M059J (cell line): ENCODE results near the gene MYO5B. TPM values are rescaled to one million over a fixed set of nuclear protein-coding genes. Genes with fewer than 3 reads are reported as not detected.

Experiments used
- DNase-seq: peaks from one replicate; pipeline ENCODE4 v3.0.0-alpha.2; 2012; ENCODE audit warnings: low read depth
- total RNA-seq: library from RNA; depleted of rRNA; stranded (reverse); fragments of >200 nt; shearing (Covaris generic); gene quantifications from 2 replicates; pipeline ENCODE4 v1.2.3, GENCODE V29; 2014

Gene MYO5B
- total RNA-seq, 1 experiment from 2014 or later = 4.1 TPM

DNA sequence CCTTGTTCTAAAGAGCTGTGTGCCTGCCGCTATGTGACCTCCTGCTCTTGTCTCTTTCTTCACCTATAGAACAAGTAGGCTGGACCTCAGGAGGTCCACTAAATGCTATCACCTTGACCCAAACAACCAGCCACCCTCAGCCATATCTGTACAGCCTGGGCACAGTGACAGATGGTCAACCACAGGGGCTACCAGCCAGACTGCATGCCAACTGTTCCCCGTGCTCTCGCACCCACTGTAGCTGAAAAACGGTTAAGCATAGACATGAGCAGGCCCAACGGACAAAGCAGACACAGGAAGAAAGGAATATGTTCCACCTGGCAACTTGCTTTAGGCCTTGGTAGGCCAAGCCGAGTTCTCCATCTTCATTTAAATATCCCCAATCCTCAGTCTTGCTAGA is 338.5 kb downstream of the MYO5B start:
- no peak for DNase-seq

DNA sequence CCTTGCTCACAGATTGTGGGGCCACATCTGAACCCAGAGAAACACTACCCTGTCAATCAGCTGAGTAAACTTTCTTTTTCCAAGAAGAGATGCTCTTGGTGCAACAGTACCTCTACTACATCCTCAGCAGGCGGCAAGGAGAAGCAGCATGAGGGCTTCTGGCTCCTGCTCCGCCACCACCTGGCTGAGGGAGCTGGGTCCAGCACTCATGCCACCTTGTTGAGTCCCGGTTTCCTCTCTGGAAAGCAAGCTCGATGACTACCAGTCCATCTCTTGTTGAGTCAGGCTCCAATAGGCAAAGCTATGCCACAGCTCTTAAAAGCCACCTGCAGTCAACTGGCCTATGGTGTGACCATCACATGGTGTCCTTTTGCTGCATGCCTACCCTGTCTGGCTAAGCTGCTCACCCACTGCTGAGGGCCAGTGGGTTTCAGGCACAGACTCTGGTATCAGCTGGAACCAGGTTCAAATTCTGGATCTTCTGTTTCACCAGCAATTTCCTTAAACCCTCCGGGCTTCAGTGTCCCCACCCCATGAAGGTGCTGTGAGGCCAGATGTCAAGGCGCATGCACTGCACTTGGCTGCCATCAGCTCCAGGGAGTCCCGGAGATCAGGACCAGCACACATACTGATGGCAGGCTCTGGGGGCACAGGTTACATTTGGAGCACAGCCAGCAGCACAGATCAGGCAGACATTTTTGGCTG is 339.1 kb downstream of the MYO5B start:
- no peak for DNase-seq

DNA sequence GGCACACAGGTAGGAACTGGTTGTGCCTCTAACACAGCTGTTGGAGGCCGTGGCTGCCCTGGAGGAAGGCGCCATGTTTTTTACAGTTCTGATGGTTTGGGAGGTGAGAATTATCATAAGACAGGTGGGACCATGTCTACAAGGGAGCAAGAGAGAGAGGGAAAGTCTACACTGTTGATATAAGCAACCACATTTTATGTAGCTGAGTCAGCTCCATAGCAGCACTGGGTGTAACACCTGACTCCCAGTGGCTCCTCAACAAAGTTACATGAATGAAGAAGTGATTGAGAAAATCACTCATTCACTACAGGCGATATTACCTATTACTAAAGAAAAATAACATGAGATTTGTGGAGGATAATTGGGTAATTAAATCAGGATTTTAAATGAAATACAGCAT is 340.3 kb downstream of the MYO5B start:
- DNase-seq = peak; percentile 30

DNA sequence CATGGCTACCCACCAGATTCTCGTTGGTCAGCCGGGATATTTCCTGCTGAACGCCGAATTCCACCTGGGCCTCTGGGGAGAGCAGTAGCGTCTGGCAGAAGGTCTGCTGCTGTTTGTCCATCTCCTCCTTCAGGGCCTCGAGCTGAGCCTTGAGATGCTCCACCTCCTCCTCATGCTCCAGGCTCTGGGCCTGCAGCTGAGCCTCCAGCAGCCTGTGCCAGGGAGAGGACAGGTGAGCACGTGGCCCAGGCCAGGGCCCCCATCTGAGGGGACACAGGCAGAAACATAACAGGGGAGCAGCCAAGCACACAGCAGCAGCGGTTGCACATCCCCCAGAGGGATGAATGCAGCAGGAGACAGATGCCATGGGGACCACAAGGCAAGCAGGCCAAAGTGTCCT is 341.5 kb downstream of the MYO5B start:
- DNase-seq = no peak

DNA sequence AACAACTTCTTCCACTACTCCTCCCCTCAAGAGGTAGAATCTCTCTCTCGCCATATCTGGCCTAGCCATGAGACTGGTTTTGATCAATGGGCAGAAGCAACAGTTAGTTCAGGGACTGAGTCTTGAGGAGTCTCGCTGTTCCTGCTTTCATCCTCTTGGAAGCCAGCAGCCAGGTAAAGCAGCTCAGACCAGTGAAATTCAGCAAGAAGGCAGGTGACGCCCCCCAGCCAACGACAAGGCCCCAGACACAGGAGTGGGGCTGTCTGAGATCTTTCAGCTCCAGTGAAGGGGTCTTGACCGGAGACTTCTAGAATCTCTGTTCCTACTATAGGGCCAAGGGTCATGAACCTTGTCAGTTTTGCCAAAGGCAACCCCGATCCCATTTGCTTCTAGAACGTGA is 341.9 kb downstream of the MYO5B start:
- DNase-seq = no peak

DNA sequence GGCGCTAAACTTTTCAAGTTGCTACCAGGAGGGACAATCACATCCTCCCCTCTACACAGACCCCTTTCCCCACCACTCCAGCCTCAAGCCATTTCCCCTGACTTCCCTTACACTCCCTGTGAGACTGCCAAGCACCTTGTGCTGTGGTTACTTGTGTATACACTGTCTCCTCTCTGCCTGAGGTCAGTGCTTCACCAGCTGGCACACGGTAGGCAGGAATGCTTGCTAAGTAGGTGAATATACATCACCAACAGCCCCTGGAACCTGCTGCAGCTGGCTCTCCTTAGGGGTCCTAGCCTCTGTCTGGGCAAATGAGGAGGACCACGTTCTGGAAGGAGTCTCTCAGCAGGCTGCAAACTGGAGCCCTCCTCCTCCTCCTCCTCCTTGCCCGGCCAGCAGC is 343.3 kb downstream of the MYO5B start:
- peak; percentile 51 for DNase-seq

DNA sequence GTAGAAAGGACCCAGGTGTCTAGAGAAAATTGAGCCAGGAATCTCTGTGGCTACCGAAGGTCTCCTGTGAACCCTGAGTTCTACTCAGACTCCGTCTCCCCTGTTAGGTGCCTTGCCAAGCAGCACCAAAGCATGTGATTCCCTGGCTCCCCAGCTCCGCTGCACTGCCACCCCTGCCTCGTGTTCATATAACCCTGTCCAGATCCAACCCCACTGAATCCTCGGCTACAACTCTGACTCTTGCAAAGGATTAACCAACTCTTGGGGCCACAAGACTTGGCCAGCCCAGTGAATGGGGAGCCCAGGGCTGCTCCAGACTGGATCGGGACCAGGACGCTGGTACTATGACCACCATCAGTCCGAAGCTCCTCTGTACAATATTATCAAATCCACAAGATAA is 344.3 kb downstream of the MYO5B start:
- DNase-seq = no peak

GRCh38 chr18:49849331-49850217 is 345.4 kb downstream of the MYO5B start:
- DNase-seq = peak; percentile 100

DNA sequence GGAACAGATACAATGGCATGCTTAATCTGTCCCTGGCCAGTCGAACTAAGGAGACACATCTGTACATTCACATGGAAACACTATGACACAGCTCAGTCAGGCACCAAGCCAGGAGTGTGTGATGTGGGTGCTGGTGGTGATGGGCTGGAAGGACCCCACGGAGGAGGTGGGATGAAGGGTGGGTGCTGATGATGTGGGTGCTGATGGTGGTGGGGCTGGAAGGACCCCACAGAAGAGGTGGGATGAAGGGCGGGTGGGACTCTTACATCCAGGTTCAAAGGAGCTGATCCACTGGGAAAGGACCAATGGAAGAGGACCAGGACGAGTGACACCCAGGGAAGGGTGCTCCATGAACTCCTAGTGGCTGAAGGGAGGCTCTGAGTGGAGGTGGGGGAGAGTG is 346.8 kb downstream of the MYO5B start:
- no peak for DNase-seq

DNA sequence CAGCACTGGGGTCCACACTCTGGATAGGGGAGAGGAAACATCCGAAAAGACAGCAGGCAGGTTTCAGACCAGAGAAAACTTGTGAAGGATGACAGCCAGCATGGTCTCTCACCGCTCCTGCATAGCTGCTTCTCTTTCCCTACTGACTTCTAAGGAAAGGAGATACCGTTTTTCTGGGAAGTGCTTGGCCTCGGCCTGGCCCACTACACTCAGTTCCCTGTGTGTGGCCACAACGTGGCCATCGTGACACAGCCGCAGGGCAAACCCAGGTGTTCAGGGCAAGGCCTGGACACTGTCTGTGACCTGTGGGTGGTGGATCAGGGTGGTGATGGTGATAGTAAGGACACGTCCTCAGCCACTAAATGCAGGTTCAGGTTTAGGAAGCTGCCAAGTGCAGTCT is 347.4 kb downstream of the MYO5B start:
- DNase-seq = no peak

GRCh38 chr18:49846718-49847470 is 348.1 kb downstream of the MYO5B start:
- no peak for DNase-seq

GRCh38 chr18:49846361-49846662 is 348.6 kb downstream of the MYO5B start:
- DNase-seq = no peak

DNA sequence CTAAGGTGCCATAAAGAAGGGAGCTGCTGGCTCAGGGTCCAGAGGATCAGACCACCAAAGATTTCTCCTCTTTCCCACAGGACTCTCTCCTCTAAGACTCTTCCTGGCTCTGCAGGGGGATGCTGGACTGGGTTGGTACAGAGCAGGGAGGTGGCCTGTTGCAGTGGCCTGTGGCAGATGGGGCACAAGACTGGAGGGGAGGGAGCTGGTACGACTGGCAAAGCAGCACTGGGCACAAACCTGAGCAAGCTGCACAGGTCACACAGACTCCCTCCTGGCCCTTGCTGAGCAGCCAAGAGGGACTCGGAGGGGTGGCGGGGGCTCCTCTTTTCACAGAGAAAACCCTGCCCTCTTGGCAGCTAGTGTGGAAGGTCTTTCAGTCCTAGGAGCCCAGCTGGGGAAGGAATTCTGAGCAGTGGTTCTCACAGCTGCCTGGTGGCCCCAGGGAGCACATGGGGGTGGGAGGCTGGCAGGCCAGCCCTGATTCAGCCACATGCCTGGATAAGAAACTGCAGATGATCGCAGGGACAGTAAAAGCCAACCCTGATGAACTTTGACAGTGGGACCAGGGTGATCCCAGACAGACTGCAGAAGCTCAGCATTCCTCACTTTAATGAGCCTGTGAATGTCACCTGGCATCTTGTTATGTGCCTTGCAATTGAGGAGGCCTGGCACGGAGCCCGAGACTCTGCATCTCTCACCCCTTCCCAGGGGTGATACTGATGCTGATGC is 349.2 kb downstream of the MYO5B start:
- DNase-seq = no peak

DNA sequence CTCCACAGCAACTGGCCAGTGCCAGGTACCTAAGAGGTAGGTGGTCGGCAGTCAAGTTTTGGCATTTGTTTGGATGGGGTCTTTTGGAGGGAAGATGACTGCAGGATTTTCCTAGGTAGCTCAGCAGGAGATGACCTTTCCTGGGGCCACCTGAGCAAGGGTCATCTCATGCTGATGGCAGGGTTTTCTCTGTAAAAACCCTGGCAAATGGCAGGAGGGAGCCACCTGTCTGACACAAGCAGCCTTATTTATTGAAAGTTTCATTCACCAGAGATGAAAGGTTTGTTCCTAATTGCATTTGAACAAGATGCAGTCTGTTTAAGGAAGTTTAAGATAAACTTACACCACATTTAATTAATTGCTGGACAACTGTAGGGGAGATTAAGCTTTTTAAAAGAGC is 350.0 kb downstream of the MYO5B start:
- no peak for DNase-seq

DNA sequence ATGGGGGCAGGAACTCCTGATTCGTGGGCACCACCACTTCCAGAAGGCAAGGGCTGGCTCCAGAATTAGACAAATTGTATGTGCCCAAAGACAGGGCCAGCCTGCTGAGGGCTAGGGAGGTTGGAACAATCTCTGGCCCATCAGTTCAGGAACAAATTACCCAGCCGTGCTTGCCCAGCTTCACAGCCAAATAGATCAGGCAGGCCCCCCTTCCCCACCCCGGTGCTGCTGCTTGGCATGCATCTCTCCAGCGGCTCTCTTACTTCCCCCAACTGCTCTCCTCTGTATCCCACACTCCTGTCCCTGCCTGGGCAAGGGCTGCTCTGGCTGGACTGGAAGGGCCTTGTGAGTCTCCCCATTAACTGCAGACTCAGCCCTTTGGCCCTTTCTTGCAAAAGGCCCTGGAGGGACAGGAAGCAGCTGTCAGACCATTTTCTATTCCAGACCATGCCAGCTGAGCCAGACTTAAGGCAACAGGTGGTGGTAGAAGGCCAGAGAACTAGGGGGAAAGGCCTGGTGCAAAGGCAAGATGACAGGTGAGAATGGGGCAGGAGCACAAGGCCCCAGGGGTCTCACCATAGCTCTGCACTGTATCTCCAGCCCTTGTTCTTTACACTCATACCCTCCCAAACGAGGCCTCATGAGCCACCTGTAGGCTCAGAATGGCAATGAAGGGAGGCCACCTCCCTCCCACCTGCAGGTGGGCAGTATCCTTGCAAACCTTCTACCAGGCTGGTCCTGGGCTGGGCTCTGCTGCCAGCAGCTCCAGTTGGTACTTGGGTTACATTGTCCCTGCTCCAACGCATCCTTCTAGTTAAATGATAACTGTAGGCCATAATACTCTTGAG is 350.9 kb downstream of the MYO5B start:
- DNase-seq = no peak

DNA sequence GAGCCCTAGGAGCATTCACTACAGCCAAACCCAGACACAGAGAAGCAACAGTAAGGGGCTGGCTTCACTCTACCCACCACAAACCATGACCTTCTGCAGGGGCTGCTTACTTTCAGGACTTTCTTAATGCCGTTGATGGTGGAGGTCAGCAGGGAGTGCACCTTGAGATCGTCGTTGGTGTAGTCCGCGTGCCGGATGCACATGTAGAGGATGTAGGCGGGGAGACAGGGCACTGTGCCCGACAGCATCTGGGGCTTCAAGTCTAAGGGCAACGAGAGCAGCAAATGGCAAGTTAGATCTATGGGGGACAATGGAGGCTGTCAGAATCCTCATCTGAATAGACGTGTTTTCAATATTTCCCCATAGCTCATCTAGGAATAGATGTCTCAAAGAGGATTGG is 351.8 kb downstream of the MYO5B start:
- no peak for DNase-seq

GRCh38 chr18:49842656-49843055 is 352.3 kb downstream of the MYO5B start:
- no peak for DNase-seq

- DNase-seq = no peak
Measured at GRCh38 chr18:49841236-49842217, 353.4 kb downstream of the MYO5B start.

GRCh38 chr18:49839012-49839411 is 355.9 kb downstream of the MYO5B start:
- DNase-seq = peak; percentile 92

DNA sequence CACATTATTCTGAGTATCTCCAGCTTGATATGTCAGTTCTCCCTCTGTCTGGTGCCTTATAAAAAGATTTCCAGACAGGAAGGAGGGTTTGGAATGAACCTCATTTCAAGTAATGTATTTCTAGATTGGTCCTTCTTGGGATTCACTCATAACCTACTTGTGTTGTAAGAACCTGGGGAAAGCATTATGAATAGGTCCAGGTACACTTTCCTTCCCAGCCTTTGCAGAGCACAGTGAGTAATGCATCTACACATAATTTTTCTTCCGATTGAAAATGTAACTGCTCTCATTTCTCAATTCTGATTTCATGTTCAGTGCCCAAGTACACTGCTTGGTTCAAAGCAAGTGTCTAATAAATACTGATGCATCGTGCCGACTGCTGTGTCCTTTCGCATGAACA is 356.6 kb downstream of the MYO5B start:
- no peak for DNase-seq
